ENCODE data around the gene SUSD1. TPM values are rescaled to one million over a fixed set of nuclear protein-coding genes. Genes with fewer than 3 reads are reported as not detected.

The SUSD1 gene
- total RNA-seq, 1 donor from 2014 or later = 13.0 TPM

- intact Hi-C loops (cut with DNase I) = loop anchor here (10.0 kb wide), 1 partner anchor 156 kb away; no protein-coding TSS in a partner anchor
- H3K27me3 ChIP-seq = no peaks in the 10 kb centered on the region
- DNase-seq (ENCODE audit: low spot score in 2 of 2) = no peak
- no peaks in the 10 kb centered on the region for H3K9me3 ChIP-seq
- no peak for TF ChIP-seq CTCF (IDR thresholded peaks at IDR 0.05)
- H3K27ac ChIP-seq = no peak overlapping the region
- peaks cover 0 to 6% of the 10 kb centered on the region in 2 donors for H3K4me1 ChIP-seq
- no peak overlapping the region for H3K4me3 ChIP-seq
- H3K36me3 ChIP-seq = no peaks in the 10 kb centered on the region
Observed at GRCh38 chr9:112170968-112171367, 4.1 kb downstream of the SUSD1 start.

GRCh38 chr9:112170235-112170634, 4.9 kb downstream of the SUSD1 start:
- intact Hi-C loops (cut with DNase I) = loop anchor here (10.0 kb wide), 1 partner anchor 155 kb away; no protein-coding TSS in a partner anchor
- no peak overlapping the region for H3K27ac ChIP-seq
- no peak for TF ChIP-seq CTCF (IDR thresholded peaks at IDR 0.05)

GRCh38 chr9:112169368-112169767, 5.7 kb downstream of the SUSD1 start:
- Histone ChIP-seq H3K4me1 (peaks cover 0 to 6% of the 10 kb centered on the region in 2 donors), H3K4me3 (no peak overlapping the region), H3K27ac (no peak overlapping the region), H3K9me3 (no peaks in the 10 kb centered on the region), H3K27me3 (no peaks in the 10 kb centered on the region), H3K36me3 (no peaks in the 10 kb centered on the region)
- no peak for DNase-seq (ENCODE audit: low spot score in 2 of 2)
- intact Hi-C loops (cut with DNase I) = loop anchor here (5.0 kb wide), 1 partner anchor 548 kb away; the partner anchor contains the start of gene INIP
- no peak for TF ChIP-seq CTCF (IDR thresholded peaks at IDR 0.05)

More at GRCh38 chr9:112170235-112170634, 4.9 kb downstream of the SUSD1 start:
- Histone ChIP-seq H3K9me3 (no peaks in the 10 kb centered on the region), H3K36me3 (no peaks in the 10 kb centered on the region), H3K27me3 (no peaks in the 10 kb centered on the region), H3K4me3 (no peak overlapping the region), H3K4me1 (peaks cover 0 to 6% of the 10 kb centered on the region in 2 donors)
- no peak for DNase-seq (ENCODE audit: low spot score in 2 of 2)

DNA sequence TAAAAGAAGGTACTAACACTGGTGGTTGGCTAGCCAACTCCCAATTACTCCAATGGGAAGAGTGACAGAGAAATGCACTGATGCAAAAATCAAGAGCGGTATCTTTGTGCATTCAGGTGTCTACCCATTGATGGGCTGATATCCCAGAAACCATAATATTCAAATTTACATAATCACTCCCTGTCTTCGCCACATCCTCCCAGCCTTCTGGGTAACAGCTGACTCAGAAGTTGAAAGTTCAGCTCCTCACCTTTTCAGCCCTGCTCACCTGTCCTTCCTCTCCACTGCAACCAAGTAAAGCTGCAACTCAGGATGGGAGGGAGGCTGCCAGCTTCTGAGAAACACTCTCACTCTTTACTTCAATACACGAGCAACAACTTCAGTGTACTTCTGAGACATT, 6.9 kb downstream of the SUSD1 start:
- Histone ChIP-seq H3K4me1 (no peaks in the 10 kb centered on the region), H3K4me3 (no peak overlapping the region), H3K9me3 (no peaks in the 10 kb centered on the region), H3K27ac (no peak overlapping the region), H3K27me3 (no peaks in the 10 kb centered on the region), H3K36me3 (no peaks in the 10 kb centered on the region)
- no peak for DNase-seq (ENCODE audit: low spot score in 2 of 2)
- intact Hi-C loops (cut with DNase I) = loop anchor here (5.0 kb wide), 1 partner anchor 549 kb away; the partner anchor contains the start of gene INIP
- TF ChIP-seq CTCF (IDR thresholded peaks at IDR 0.05) = no peak

DNA sequence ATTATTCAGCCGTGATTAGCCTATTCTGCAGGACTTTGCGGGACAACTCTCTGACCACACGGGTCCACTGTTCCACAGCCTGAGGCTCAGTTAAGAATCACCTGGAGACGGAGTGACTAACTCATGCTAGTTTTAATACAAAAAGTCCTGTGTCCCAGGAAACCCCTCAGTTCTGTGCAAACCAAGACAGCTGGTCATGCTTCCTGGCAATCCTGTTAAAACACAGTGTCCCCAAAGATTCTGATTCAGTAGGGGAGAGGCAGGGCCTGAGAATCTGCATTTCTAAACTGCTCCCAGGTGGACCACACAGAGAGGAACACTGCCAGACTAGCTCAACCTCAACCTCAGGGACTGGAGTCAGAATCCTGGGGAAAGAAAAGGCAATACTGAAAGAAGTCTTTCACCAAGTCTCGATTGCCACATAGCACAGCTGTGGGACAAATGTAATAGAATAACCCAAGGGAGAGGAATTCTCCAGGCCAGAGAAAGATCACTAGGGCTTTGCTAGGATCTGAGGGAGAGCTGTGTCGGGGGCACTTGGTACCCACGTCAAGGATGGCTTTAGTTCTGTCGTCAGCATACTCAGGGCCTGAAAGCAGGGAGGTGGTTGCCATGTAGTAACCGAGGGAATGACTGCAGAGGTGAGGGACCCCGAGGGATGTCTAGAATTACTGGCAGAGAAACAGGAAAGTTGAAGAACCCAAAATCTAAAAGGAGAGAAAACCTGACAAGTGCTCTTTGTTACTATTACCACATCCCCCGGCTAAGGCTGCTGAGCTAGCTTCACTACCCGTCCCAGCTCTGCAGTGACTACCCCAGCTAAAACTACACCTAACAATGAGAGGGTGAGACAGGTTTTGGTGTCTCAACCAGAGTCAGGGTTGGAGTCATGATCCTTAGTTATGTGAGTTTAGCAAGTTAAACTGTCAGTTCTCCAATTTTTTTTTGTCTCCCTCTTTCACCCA, 8.6 kb downstream of the SUSD1 start:
- H3K27ac ChIP-seq = peak overlapping the region; percentile 13 to 20
- intact Hi-C loops (cut with DNase I) = loop anchor here (5.0 kb wide), 1 partner anchor 551 kb away; the partner anchor contains the start of gene INIP
- DNase-seq (ENCODE audit: low spot score in 2 of 2) = no peak

More for the DNA sequence above, 8.6 kb downstream of the SUSD1 start:
- Histone ChIP-seq H3K4me3 (no peak overlapping the region), H3K4me1 (no peaks in the 10 kb centered on the region), H3K9me3 (no peaks in the 10 kb centered on the region), H3K27me3 (no peaks in the 10 kb centered on the region), H3K36me3 (no peaks in the 10 kb centered on the region)
- peak; percentile 9 to 58 (median 42) for TF ChIP-seq CTCF (IDR thresholded peaks at IDR 0.05)

All from ascending aorta (tissue), 2 donors.